ENCODE data around the gene ANKMY1. TPM values are rescaled to one million over a fixed set of nuclear protein-coding genes. Genes with fewer than 3 reads are reported as not detected.

Gene ANKMY1
- total and polyA plus RNA-seq, 2 of the 8 experiments (the other 6 are each of a cell fraction or from before 2014, with no cell fraction given): 4.5 to 4.8 TPM

GRCh38 chr2:240467659-240468302, 90.0 kb downstream of the ANKMY1 start (continued):
- TF ChIP-seq CTCF (IDR thresholded peaks at IDR 0.05; ENCODE audit: control extremely low read depth in 1 of 3, insufficient read depth in 1 of 3, low read depth in 1 of 3, low read length in 3 of 3) (peak in 1 of 3 experiments; percentile 44; a peak in 1 of 4 replicates), TCF12 (IDR thresholded peaks at IDR 0.05; ENCODE audit: low read depth, low read length) (no peak), E2F6 (IDR thresholded peaks at IDR 0.05) (no peak), KDM1A (IDR thresholded peaks at IDR 0.05; ENCODE audit: borderline replicate concordance, low read length) (no peak)
